SIG-M5 treated with dmso at 0.1 percent for 504 hours (cell line): ENCODE measurements around the gene KIAA1549.
"Not testable (repeated sequence)": the region's sequence is repeated elsewhere in the genome, so short reads cannot be mapped to it uniquely, and the experiment has no call there.

Source experiments
- DNase-seq: peaks from one replicate; lab custom pipeline; 2025; ENCODE audit not compliant: unreplicated experiment; lab: John Stamatoyannopoulos, UW

Gene KIAA1549

GRCh38 chr7:138945154-138945553 lies 36.0 kb downstream of the KIAA1549 start:
- no peak for DNase-seq

- DNase-seq: no peak
Observed at GRCh38 chr7:138944592-138944991, 36.6 kb downstream of the KIAA1549 start.

GRCh38 chr7:138943061-138943460 lies 38.1 kb downstream of the KIAA1549 start:
- DNase-seq: no peak

GRCh38 chr7:138941545-138941944 lies 39.6 kb downstream of the KIAA1549 start:
- no peak for DNase-seq

- not testable (repeated sequence) for DNase-seq
Observed at GRCh38 chr7:138940602-138941001, 40.6 kb downstream of the KIAA1549 start.

GRCh38 chr7:138937484-138937883 lies 43.7 kb downstream of the KIAA1549 start:
- no peak for DNase-seq

GRCh38 chr7:138935465-138936011 lies 45.7 kb downstream of the KIAA1549 start:
- no peak for DNase-seq

GRCh38 chr7:138934861-138935260 lies 46.3 kb downstream of the KIAA1549 start:
- DNase-seq: no peak

- no peak for DNase-seq
Observed at GRCh38 chr7:138934367-138934766, 46.8 kb downstream of the KIAA1549 start.

- no peak for DNase-seq
Observed at GRCh38 chr7:138932870-138933269, 48.3 kb downstream of the KIAA1549 start.

GRCh38 chr7:138932427-138932826 lies 48.8 kb downstream of the KIAA1549 start:
- DNase-seq: no peak

GRCh38 chr7:138929969-138930368 lies 51.2 kb downstream of the KIAA1549 start:
- DNase-seq: no peak

- no peak for DNase-seq
Observed at GRCh38 chr7:138926241-138926612, 55.0 kb downstream of the KIAA1549 start.

- no peak for DNase-seq
Observed at GRCh38 chr7:138924501-138925225, 56.5 kb downstream of the KIAA1549 start.

- DNase-seq: no peak
Observed at GRCh38 chr7:138921277-138921676, 59.9 kb downstream of the KIAA1549 start.

- DNase-seq: no peak
Observed at GRCh38 chr7:138919911-138920310, 61.3 kb downstream of the KIAA1549 start.

GRCh38 chr7:138919216-138919615 lies 62.0 kb downstream of the KIAA1549 start:
- no peak for DNase-seq

GRCh38 chr7:138918756-138919155 lies 62.4 kb downstream of the KIAA1549 start:
- no peak for DNase-seq

GRCh38 chr7:138918176-138918575 lies 63.0 kb downstream of the KIAA1549 start:
- no peak for DNase-seq

- DNase-seq: no peak
Observed at GRCh38 chr7:138917771-138918170, 63.4 kb downstream of the KIAA1549 start.

GRCh38 chr7:138916731-138917130 lies 64.5 kb downstream of the KIAA1549 start:
- no peak for DNase-seq

- DNase-seq: no peak
Observed at GRCh38 chr7:138916275-138916674, 64.9 kb downstream of the KIAA1549 start.

GRCh38 chr7:138913783-138914182 lies 67.4 kb downstream of the KIAA1549 start:
- no peak for DNase-seq
